ENCODE results near the gene GMPPA.

- TF ChIP-seq CTCF (IDR thresholded peaks at IDR 0.05) (no peak), POLR2A (IDR thresholded peaks at IDR 0.05; ENCODE audit: low read depth) (no peak), EP300 (IDR thresholded peaks at IDR 0.05) (no peak), POLR2AphosphoS5 (IDR thresholded peaks at IDR 0.05) (no peak)
These were observed 57.3 kb downstream of the GMPPA start for GRCh38 chr2:219555956-219556355.

All from esophagus muscularis mucosa (tissue), 4 donors.